Measurements from ENCODE around the gene WDR7. TPM values are rescaled to one million over a fixed set of nuclear protein-coding genes. Genes with fewer than 3 reads are reported as not detected.

Gene WDR7
- total RNA-seq, 6 donors from 2014 or later, result 17.8 to 58.7 (median 26.7) TPM

GRCh38 chr18:56947236-56947635 is 296.1 kb downstream of the WDR7 start:
- no peak for TF ChIP-seq POLR2AphosphoS5 (IDR thresholded peaks at IDR 0.05)
- TF ChIP-seq CTCF (IDR thresholded peaks at IDR 0.05), result no peak
- TF ChIP-seq EP300 (IDR thresholded peaks at IDR 0.05), result no peak
- TF ChIP-seq POLR2A (IDR thresholded peaks at IDR 0.05), result no peak
- no peak for ATAC-seq (ENCODE audit: low FRiP score in 2 of 2)
- H3K9me3 ChIP-seq, result no peaks in the 10 kb centered on the region
- H3K4me3 ChIP-seq, result no peak overlapping the region
- H3K27ac ChIP-seq, result no peak overlapping the region
- no peak for DNase-seq
- 77 to 88% methylated on average over 6 of the region's 6 CpGs for WGBS, 2 donors
- no peaks in the 10 kb centered on the region for H3K36me3 ChIP-seq
- H3K27me3 ChIP-seq, result no peaks in the 10 kb centered on the region
- H3K4me1 ChIP-seq, result no peaks in the 10 kb centered on the region

DNA sequence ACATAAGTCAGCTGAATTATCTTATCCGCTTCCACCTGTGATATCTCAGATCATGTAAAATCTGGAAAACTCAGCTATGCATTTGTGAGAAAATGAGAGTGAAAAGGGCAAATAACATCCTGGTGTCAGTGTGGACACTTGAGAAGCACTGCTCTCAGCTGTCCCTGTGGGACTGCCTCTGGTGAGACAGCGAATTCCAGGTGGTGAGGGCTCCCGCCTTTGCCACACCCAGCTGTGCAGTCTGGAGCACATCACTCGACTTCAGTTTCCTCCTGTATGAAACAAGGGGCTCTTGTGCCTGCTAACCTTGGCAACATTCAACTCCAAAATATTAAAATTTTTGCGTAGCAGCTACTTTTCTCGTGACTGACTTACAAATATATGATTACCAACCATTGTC is 300.9 kb downstream of the WDR7 start:
- no peak for DNase-seq
- 87 to 88% methylated on average over 6 of the region's 6 CpGs for WGBS, 2 donors

DNA sequence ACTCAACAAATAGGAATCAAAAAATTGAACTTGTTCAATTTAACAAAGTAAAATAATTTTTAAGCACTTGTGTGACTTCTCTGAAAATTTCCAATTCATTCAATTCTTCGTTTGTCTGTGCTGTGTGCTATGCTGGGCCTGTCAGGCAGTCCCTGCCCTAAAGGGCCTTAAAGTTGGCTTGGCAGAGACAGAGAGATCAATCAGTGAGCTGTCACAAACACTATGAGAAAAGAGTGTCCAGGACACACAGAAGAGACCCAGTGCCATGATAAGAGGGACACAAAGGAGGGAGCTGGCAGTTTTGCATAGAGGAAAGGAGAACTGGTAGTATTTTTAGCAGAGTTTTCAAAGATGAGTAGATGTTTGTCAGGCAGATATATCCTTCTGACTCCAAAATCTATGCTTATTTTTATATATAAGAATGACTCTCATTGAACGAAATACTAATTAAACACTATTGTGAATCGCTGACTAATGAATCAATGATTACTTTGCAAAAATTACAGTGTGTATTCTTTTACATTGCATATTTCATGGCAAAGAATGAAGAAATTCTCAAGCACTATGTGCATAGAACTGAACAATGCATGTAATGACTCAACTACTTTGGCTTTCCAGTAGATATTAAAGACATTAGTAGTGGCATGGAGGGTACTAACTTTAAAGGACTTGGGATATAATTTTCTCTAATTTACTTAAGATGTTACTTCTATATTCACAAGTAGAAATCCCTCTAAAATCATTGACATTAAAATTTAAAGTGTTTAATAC is 302.5 kb downstream of the WDR7 start:
- ATAC-seq (ENCODE audit: low FRiP score in 2 of 2) (no peak), DNase-seq (no peak)
- no peaks in the 10 kb centered on the region for H3K36me3 ChIP-seq
- no peak overlapping the region for H3K27ac ChIP-seq
- no peaks in the 10 kb centered on the region for H3K9me3 ChIP-seq
- no peak for TF ChIP-seq CTCF (IDR thresholded peaks at IDR 0.05)
- TF ChIP-seq POLR2A (IDR thresholded peaks at IDR 0.05), result no peak
- TF ChIP-seq POLR2AphosphoS5 (IDR thresholded peaks at IDR 0.05), result no peak
- TF ChIP-seq EP300 (IDR thresholded peaks at IDR 0.05), result no peak
- H3K4me1 ChIP-seq, result no peaks in the 10 kb centered on the region
- no peak overlapping the region for H3K4me3 ChIP-seq
- H3K27me3 ChIP-seq, result no peaks in the 10 kb centered on the region
- WGBS, 2 donors, result 94 to 95% methylated on average over 3 of the region's 3 CpGs

More for the DNA sequence above, 300.9 kb downstream of the WDR7 start:
- no peak overlapping the region for H3K27ac ChIP-seq
- H3K4me3 ChIP-seq, result no peak overlapping the region
- H3K36me3 ChIP-seq, result no peaks in the 10 kb centered on the region
- ATAC-seq (ENCODE audit: low FRiP score in 2 of 2), result no peak
- no peak for TF ChIP-seq POLR2A (IDR thresholded peaks at IDR 0.05)
- TF ChIP-seq CTCF (IDR thresholded peaks at IDR 0.05), result no peak
- TF ChIP-seq POLR2AphosphoS5 (IDR thresholded peaks at IDR 0.05), result no peak
- TF ChIP-seq EP300 (IDR thresholded peaks at IDR 0.05), result no peak
- no peaks in the 10 kb centered on the region for H3K4me1 ChIP-seq
- H3K9me3 ChIP-seq, result no peaks in the 10 kb centered on the region
- H3K27me3 ChIP-seq, result no peaks in the 10 kb centered on the region

- Histone ChIP-seq H3K4me1 (no peaks in the 10 kb centered on the region), H3K9me3 (no peaks in the 10 kb centered on the region), H3K27ac (no peak overlapping the region), H3K4me3 (no peak overlapping the region), H3K27me3 (no peaks in the 10 kb centered on the region), H3K36me3 (no peaks in the 10 kb centered on the region)
- no peak for DNase-seq
- TF ChIP-seq CTCF (IDR thresholded peaks at IDR 0.05) (no peak), POLR2A (IDR thresholded peaks at IDR 0.05) (no peak), POLR2AphosphoS5 (IDR thresholded peaks at IDR 0.05) (no peak)
- ATAC-seq (ENCODE audit: low FRiP score in 2 of 2), result no peak
- WGBS, 2 donors, result 92 to 100% methylated on average over 1 of the region's 1 CpG
These were observed 304.3 kb downstream of the WDR7 start for GRCh38 chr18:56955490-56955889.

DNA sequence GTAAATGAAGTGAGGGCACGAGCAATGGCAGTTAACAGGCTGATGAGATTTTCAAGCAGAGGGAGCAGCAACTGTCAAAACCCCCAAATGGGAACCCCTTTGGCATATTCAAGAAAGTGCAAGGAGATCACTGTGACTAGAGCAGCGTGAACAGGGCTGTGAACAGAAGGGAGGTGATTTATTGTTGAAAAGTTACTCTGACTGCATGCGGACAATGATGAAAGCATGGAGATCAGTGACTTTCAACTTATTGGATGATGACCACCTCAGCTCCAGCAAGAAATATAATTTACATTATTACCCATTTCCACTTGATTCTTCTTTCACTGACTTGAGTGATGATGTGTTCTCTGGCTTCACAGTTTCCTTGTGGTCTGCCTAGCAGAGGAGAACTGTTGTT is 308.0 kb downstream of the WDR7 start:
- 96 to 97% methylated on average over 3 of the region's 3 CpGs for WGBS, 2 donors
- Histone ChIP-seq H3K9me3 (no peaks in the 10 kb centered on the region), H3K4me3 (no peak overlapping the region), H3K36me3 (no peaks in the 10 kb centered on the region), H3K27ac (no peak overlapping the region), H3K27me3 (no peaks in the 10 kb centered on the region), H3K4me1 (no peaks in the 10 kb centered on the region)
- DNase-seq, result no peak
- TF ChIP-seq POLR2A (IDR thresholded peaks at IDR 0.05) (no peak), CTCF (IDR thresholded peaks at IDR 0.05) (no peak), EP300 (IDR thresholded peaks at IDR 0.05) (no peak), POLR2AphosphoS5 (IDR thresholded peaks at IDR 0.05) (no peak)
- ATAC-seq (ENCODE audit: low FRiP score in 2 of 2), result no peak
